Activated B cell treated with CpG ODN at 0.5 μM for 24 hours (primary cell): ENCODE data around the gene CD86. TPM values are rescaled to one million over a fixed set of nuclear protein-coding genes. Genes with fewer than 3 reads are reported as not detected.
A peak's percentile ranks its signal among the peaks of the same experiment; 100 is the strongest.

Experiments used
- ATAC-seq: fragments of 200-7000 bp; cut with Tn5 transposase; one replicate; pipeline ENCODE4 v1.10.0; 2021; ENCODE audit warnings: low read depth, mild to moderate bottlenecking, moderate library complexity
- CTCF ChIA-PET: fragments of 350-600 bp; sonication (Branson Sonifier 250); formaldehyde crosslinking; loops from one replicate; lab custom pipeline; 2021; ENCODE audit warnings: antibody characterized with exemption; lab: Charles Lee
- POLR2A ChIA-PET: fragments of 350-600 bp; sonication (Branson Sonifier 250); formaldehyde crosslinking; loops from one replicate; lab custom pipeline; 2021; ENCODE audit warnings: antibody characterized with exemption; lab: Charles Lee
- DNase-seq: peaks from one replicate; pipeline ENCODE4 v3.0.0; 2022
- H3K27ac Mint-ChIP-seq: one replicate; pipeline ENCODE4 v1.8.0; 2020; ENCODE audit warnings: mixed read lengths
- H3K27me3 Mint-ChIP-seq: one replicate; pipeline ENCODE4 v1.8.0; 2021; ENCODE audit warnings: mixed read lengths
- H3K36me3 Mint-ChIP-seq: one replicate; pipeline ENCODE4 v1.8.0; 2021; ENCODE audit warnings: low read depth, mixed read lengths
- H3K4me1 Mint-ChIP-seq: one replicate; pipeline ENCODE4 v1.8.0; 2021; ENCODE audit warnings: mixed read lengths
- H3K4me3 Mint-ChIP-seq: one replicate; pipeline ENCODE4 v1.8.0; 2020; ENCODE audit warnings: mild to moderate bottlenecking, mixed read lengths
- H3K9me3 Mint-ChIP-seq: one replicate; pipeline ENCODE4 v1.8.0; 2020; ENCODE audit warnings: mixed read lengths
- CTCF ChIP-seq: fragments of 200-600 bp; IDR thresholded peaks from one replicate; pipeline ENCODE4 v1.8.0; 2022; ENCODE audit warnings: antibody characterized with exemption, mild to moderate bottlenecking
- intact Hi-C: fragments of 100-400 bp; cut with micrococcal nuclease; formaldehyde crosslinking; loops from one replicate; pipeline ENCODE4 v1.15.1; 2024
- total RNA-seq: library from RNA; stranded (reverse); gene quantifications from 2 replicates; pipeline ENCODE4 v1.2.3, GENCODE V29; 2022

The CD86 gene
- total RNA-seq, 1 donor from 2014 or later, result 31.7 TPM

- CTCF ChIA-PET, result interaction anchor here (1.0 kb wide), 1 partner anchor 84 kb away, joined by 5 read pairs; no protein-coding TSS in a partner anchor
- H3K27me3 Mint-ChIP-seq, result no peaks in the 10 kb centered on the region
- TF ChIP-seq CTCF, result no peak
- H3K27ac Mint-ChIP-seq, result peak overlapping the region; percentile 62
- ATAC-seq (no peak), DNase-seq (no peak)
- peak overlapping the region; percentile 73 for H3K4me3 Mint-ChIP-seq
- intact Hi-C loops, result loop anchor here (10.0 kb wide), 1 partner anchor 495 kb away; the partner anchor contains the start of gene PARP15
- peaks cover 16% of the 10 kb centered on the region for H3K36me3 Mint-ChIP-seq
- POLR2A ChIA-PET, result interaction anchor here (1.1 to 4.3 kb wide), 5 partner anchors 12 to 83 kb away, joined by 3 to 35 read pairs (median 6); partner anchors contain the start of gene CD86
- peaks cover 90% of the 10 kb centered on the region for H3K4me1 Mint-ChIP-seq
- H3K9me3 Mint-ChIP-seq, result no peaks in the 10 kb centered on the region
These were observed 24.5 kb downstream of the CD86 start for GRCh38 chr3:122079524-122080206.

GRCh38 chr3:122080207-122080587, 25.0 kb downstream of the CD86 start:
- ChIA-PET POLR2A (interaction anchor here (1.1 to 4.3 kb wide), 5 partner anchors 11 to 84 kb away, joined by 3 to 35 read pairs (median 6); partner anchors contain the start of gene CD86), CTCF (interaction anchor here (1.5 kb wide), 1 partner anchor 21 kb away, joined by 7 read pairs; no protein-coding TSS in a partner anchor)
- no peak for TF ChIP-seq CTCF
- no peaks in the 10 kb centered on the region for H3K9me3 Mint-ChIP-seq
- no peaks in the 10 kb centered on the region for H3K27me3 Mint-ChIP-seq
- H3K36me3 Mint-ChIP-seq, result peaks cover 18% of the 10 kb centered on the region
- intact Hi-C loops, result no loop called here
- ATAC-seq (no peak), DNase-seq (no peak)
- H3K27ac Mint-ChIP-seq, result peak overlapping the region; percentile 62
- H3K4me1 Mint-ChIP-seq, result peaks cover 90% of the 10 kb centered on the region
- peak overlapping the region; percentile 73 for H3K4me3 Mint-ChIP-seq

- no peak for ATAC-seq
- ChIA-PET POLR2A (interaction anchor here (0.5 to 2.3 kb wide), 2 partner anchors 26 to 448 kb away, joined by 8 to 9 read pairs; partner anchors contain the start of gene CD86), CTCF (interaction anchor here (0.9 to 1.5 kb wide), 2 partner anchors 20 to 86 kb away, joined by 5 to 7 read pairs; no protein-coding TSS in a partner anchor)
- TF ChIP-seq CTCF, result no peak
- Mint-ChIP-seq H3K9me3 (no peaks in the 10 kb centered on the region), H3K4me1 (peaks cover 91% of the 10 kb centered on the region), H3K36me3 (peaks cover 24% of the 10 kb centered on the region), H3K4me3 (no peak overlapping the region), H3K27me3 (no peaks in the 10 kb centered on the region), H3K27ac (no peak overlapping the region)
- intact Hi-C loops, result loop anchor here (1.0 to 2.0 kb wide), 2 partner anchors 10 to 13 kb away; no protein-coding TSS in a partner anchor
- no peak for DNase-seq
These were observed 26.5 kb downstream of the CD86 start for GRCh38 chr3:122081543-122082247.

GRCh38 chr3:122082357-122082756, 27.2 kb downstream of the CD86 start:
- CTCF ChIA-PET, result no interaction called here
- H3K27me3 Mint-ChIP-seq, result no peaks in the 10 kb centered on the region

More at GRCh38 chr3:122082357-122082756, 27.2 kb downstream of the CD86 start:
- POLR2A ChIA-PET, result interaction anchor here (2.3 kb wide), 1 partner anchor 27 kb away, joined by 9 read pairs; the partner anchor contains the start of gene CD86
- H3K36me3 Mint-ChIP-seq, result peaks cover 26% of the 10 kb centered on the region
- no peak for TF ChIP-seq CTCF
- DNase-seq (no peak), ATAC-seq (no peak)
- peak overlapping the region; percentile 1 for H3K4me3 Mint-ChIP-seq
- H3K9me3 Mint-ChIP-seq, result no peaks in the 10 kb centered on the region
- peaks cover 91% of the 10 kb centered on the region for H3K4me1 Mint-ChIP-seq
- intact Hi-C loops, result loop anchor here (1.0 to 2.0 kb wide), 2 partner anchors 9 to 14 kb away; no protein-coding TSS in a partner anchor
- peak overlapping the region; percentile 27 for H3K27ac Mint-ChIP-seq
